HepG2 (cell line): ENCODE measurements around the gene CDKN1C.

Experiments used
- EZH2 ChIP-seq: conservative IDR thresholded peaks from 2 replicates; pipeline ENCODE4 v1.6.1; 2012; ENCODE audit warnings: mild to moderate bottlenecking, low read depth, low read length, moderate library complexity
- GMEB1 ChIP-seq: sonication (generic); formaldehyde crosslinking; IDR thresholded peaks from 2 replicates; pipeline ENCODE4 v1.5.1; 2020; ENCODE audit warnings: missing genetic modification reagents, mild to moderate bottlenecking, borderline replicate concordance
- HIVEP1 ChIP-seq: sonication (generic); formaldehyde crosslinking; IDR thresholded peaks from 2 replicates; pipeline ENCODE4 v1.4.0; 2020; ENCODE audit warnings: mild to moderate bottlenecking, missing genetic modification reagents
- NFRKB ChIP-seq: fragments of 450-650 bp; IDR thresholded peaks from 2 replicates; pipeline ENCODE4 v1.6.1; 2017
- POLR2A ChIP-seq, 2 experiments: IDR thresholded peaks; 2 replicates each; pipeline ENCODE4 v1.6.1; 2011; ENCODE audit warnings: low read depth in 2 of 2, low read length in 2 of 2, mild to moderate bottlenecking in 1 of 2, moderate library complexity in 1 of 2; ENCODE audit not compliant: insufficient read depth in 1 of 2
- POLR2AphosphoS5 ChIP-seq: IDR thresholded peaks from 2 replicates; pipeline ENCODE4 v1.6.1; 2012; ENCODE audit warnings: low read depth, low read length
- SMAD1 ChIP-seq: sonication (generic); formaldehyde crosslinking; IDR thresholded peaks from 2 replicates; pipeline ENCODE4 v1.4.0; 2020; ENCODE audit warnings: missing genetic modification reagents, low read depth, mild to moderate bottlenecking, borderline replicate concordance
- SRSF9 ChIP-seq: fragments of 200-400 bp; formaldehyde crosslinking; IDR thresholded peaks from 2 replicates; pipeline ENCODE4 v1.6.1; 2018; ENCODE audit warnings: borderline replicate concordance, mild to moderate bottlenecking, low read depth, low read length; ENCODE audit not compliant: insufficient read depth, poor library complexity, severe bottlenecking
- ZBTB33 ChIP-seq: sonication (generic); formaldehyde crosslinking; IDR thresholded peaks from 2 replicates; pipeline ENCODE4 v1.4.0; 2020; ENCODE audit warnings: missing genetic modification reagents
- ZBTB39 ChIP-seq: sonication (generic); formaldehyde crosslinking; IDR thresholded peaks from 2 replicates; pipeline ENCODE4 v1.5.0; 2020; ENCODE audit warnings: missing genetic modification reagents
- ZFX ChIP-seq: sonication (generic); formaldehyde crosslinking; IDR thresholded peaks from 2 replicates; pipeline ENCODE4 v1.4.0; 2020; ENCODE audit warnings: mild to moderate bottlenecking, low read depth, missing genetic modification reagents, moderate library complexity
- ZNF138 ChIP-seq: sonication (generic); formaldehyde crosslinking; IDR thresholded peaks from 2 replicates; pipeline ENCODE4 v1.5.0; 2020; ENCODE audit warnings: mild to moderate bottlenecking, low read depth, missing genetic modification reagents
- ZNF33A ChIP-seq: sonication (generic); formaldehyde crosslinking; IDR thresholded peaks from 2 replicates; pipeline ENCODE4 v1.5.1; 2020; ENCODE audit warnings: missing genetic modification reagents, mild to moderate bottlenecking, moderate library complexity, borderline replicate concordance

- TF ChIP-seq POLR2A (IDR thresholded peaks at IDR 0.05; ENCODE audit: insufficient read depth in 1 of 2, low read depth in 2 of 2, low read length in 2 of 2) (no peak), SRSF9 (no peak), POLR2AphosphoS5 (no peak), ZBTB39 (CRISPR knock-in tag) (no peak), GMEB1 (CRISPR knock-in tag) (no peak), ZBTB33 (CRISPR knock-in tag) (no peak), SMAD1 (CRISPR knock-in tag) (no peak), ZNF138 (CRISPR knock-in tag) (no peak), HIVEP1 (no peak), NFRKB (no peak), ZNF33A (CRISPR knock-in tag) (no peak), EZH2 (no peak), ZFX (CRISPR knock-in tag) (no peak)
Measured at GRCh38 chr11:2912498-2912897, 26.9 kb upstream of the CDKN1C start.
